Frontal cortex (tissue), 4 donors: ENCODE results near the gene FNDC11. TPM values are rescaled to one million over a fixed set of nuclear protein-coding genes. Genes with fewer than 3 reads are reported as not detected.

Experiments used
- DNase-seq, 2 donors: peaks; one replicate each; pipeline ENCODE4 v3.0.0; 2012; ENCODE audit warnings: low spot score in 2 of 2
- FAIRE-seq: peaks from 2 replicates; lab custom pipeline; 2012; peaks lifted over from hg19 to GRCh38; lab: Jason Lieb, UNC
- total RNA-seq: library from RNA; depleted of rRNA; stranded (reverse); fragments of >200 nt; gene quantifications from one replicate; pipeline ENCODE4 v1.2.3, GENCODE V29; 2014
- donor health status: control.
- donor health status: control.
- donor health status: control.

The FNDC11 gene
- total RNA-seq, 1 donor from 2014 or later = 6.1 TPM

DNA sequence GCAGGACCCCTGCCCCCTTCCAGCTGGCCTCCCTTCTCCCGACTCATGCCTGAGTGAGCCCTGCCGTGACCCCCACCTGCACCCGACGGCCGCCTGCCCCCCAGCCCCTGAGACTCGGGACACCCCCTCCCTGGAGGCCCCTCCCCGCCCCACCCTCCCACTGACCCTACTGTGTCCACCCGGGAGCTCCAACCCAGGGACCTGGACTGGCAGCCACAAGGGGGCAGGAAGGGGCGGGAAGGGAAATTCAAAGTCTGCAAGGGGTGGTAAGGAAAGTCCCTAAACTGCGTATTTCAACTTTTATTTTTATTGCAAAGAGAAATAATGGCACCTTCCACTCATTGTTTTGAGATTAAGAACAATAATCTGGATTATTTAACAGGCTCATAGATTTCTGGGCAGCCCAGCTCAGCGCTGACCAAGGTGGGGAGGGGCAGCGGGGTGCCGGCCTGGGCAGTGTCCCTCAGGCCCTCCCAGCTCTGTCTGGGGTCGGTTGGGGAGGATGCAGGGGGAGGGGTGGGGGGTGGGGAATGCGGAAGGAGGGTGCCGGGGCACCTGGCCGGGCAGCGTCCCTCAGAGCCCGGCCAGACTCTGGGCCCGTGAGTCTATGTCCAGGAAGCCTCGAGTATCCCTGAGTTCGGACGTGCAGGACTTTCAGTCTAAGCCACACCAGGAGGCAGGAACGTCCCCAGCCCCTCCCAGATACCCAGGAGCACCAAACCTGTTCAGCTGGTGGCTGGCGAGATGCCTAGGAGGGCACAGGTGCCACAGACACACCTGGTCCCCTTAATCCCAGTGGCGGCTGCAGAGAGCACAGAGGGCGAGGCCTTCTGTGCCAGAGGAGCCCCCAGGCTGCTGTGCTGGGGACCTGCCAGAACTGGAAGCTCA, 15.5 kb upstream of the FNDC11 start:
- peak in 1 of 2 donors; percentile 68 for DNase-seq
- FAIRE-seq = no peak

DNA sequence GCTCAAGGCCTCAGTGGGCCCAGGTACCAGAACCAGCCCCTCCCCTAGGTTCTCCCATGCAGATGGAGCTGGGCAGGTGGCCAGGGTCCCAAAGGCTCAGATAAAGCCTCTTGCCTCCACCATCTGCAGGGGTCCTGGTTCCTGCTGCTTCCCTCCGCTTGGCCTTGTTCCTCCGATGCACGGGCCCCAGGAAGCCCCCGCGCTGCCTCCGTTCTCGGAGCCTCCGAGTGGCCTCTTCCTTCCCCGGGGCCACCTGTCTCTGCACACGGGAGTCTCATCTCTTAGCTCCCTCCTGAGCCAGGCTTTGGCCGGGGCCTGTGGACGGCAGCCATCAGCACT, 14.9 kb upstream of the FNDC11 start:
- DNase-seq (no peak), FAIRE-seq (no peak)

DNA sequence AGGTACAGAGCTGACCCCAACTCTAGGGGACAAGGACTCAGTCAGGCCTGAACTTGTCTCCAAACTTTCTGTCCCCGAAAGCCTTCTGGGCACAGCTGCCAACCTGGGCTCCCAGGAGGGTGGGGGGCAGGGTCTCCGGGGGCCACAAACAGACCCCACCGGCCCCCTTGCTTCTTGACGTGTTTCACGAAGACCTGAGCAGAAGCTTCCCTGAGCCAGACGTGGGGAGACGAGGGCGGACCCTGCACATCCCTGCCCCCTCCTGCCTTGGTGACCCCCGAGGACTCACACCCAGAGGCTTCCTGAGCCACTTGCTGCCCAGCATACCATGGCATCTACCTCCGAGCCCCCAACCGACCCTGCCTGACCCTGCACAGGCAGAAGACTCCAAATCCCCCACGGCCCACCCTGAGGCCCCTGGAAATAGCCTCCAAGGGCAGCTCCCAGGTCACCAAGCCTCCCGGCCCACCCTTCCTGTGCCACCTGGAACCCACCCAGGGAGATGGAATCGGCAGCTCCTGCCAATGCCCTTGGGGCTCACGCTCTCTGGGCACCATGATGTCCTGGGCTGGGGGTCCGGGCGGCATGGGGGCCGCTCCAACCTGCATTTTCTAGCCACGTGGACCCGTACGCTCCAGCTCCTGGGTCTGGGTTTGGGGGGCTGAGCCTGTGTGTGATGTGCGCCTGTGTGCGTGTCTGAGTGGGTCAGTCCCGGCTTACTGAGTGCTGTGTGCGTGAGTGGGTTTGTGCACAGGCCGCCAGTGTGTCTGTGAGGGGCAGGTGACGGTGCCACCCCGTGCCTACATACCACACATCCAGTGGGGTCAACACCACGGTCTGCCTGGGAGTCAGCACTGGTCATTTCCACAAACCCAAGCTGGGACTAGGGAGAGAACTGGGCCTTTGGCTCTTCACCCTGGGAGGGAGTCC, 14.3 kb upstream of the FNDC11 start:
- FAIRE-seq (no peak), DNase-seq (no peak)

DNA sequence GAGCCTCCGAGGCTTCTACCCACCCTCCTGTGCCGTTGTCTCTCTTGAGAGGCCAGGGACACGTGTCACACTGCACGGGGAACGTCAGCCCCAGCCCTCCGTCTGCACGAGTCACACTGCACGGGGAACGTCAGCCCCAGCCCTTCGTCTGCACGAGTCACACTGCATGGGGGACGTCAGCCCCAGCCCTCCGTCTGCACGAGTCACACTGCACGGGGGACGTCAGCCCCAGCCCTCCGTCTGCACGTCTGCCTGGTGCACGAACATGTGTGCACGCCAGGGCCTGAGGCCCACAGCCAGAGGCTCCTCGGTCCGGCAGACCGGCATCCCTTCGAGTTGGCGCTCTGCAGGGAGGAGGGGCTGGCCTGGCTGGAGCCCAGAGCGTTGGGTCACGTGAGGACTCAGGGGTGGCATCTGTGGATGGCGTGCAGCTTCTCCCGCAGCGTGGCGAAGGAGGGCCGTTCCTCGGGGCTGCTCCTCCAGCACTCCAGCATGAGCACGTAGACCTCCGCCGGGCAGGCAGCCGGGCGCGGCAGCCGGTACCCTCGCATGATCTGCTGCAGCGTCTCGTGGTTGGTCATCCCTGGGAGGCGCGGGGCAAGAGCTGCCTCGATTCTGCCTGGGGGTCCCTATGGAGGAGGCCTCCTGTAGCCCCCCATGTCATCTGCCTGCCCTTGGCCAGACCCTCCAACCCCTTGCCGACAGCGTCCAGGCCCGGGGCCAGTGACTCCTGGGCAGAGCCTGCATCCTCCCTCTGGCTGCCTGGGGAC, 13.4 kb upstream of the FNDC11 start:
- FAIRE-seq = no peak
- DNase-seq = peak; percentile 73 to 79

DNA sequence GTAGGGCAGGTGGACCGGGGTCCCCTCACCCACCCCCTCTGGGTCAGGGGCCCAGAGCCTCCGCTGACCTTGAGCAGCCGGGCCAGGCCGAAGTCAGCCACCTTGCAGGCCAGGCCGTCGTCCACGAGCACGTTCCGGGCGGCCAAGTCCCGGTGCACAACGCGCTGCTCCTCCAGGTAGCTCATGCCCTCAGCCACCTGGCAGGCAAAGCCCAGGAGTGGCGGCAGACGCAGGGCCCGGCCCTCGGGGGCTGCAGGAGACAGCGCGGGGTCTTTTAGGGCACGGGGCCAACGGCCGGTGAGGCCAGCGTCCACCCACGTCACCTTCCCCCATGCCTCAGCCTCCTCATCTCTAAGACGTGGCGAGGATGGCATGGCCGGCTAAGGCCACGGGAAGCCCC, 12.6 kb upstream of the FNDC11 start:
- FAIRE-seq = no peak
- DNase-seq = no peak

DNA sequence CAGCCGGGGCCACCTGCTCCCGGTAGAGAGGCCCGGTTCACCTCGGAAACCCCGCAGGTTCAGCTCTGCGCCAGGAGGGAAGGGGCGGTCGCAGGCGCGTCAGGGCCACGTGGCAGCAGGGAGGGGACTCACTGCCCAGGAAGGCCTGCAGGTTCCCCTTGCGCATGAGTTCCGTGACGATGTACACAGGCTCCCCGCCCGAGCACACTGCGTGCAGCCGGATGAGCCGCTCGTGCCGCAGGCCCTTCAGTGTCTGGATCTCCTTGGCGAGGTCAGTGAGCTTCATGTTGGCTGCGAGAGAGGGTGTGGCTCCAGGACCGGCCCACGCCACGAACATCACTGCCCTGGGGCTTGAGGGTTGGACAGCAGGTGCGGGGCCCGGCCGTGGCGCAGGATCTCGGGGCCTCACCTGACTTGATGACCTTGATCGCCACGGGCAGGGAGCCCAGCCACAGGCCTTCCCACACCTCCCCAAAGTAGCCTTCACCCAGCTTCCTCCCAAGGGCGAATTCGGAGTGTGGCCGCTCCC, 11.9 kb upstream of the FNDC11 start:
- no peak for FAIRE-seq

DNA sequence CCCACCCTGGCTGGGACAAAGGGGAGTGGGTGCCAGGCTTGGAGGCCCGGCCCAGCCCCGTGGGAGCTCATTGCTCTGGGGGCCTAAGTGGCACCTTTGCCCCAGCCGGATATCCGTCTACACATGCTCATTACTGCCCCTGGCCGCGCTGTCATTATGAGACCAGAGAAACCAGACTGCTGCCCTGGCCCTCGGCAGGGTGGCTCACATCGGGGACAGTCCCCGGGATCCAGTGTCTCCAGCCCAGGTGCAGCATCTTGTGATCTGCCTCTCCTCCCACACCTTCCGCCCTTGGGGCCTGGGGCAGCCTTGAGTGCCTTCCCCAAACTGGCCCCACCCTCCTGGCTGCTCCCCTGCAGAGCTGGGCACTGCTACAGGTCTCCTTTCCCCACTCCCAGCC, 11.3 kb upstream of the FNDC11 start:
- DNase-seq (no peak), FAIRE-seq (no peak)

More for the DNA sequence above, 11.9 kb upstream of the FNDC11 start:
- no peak for DNase-seq

DNA sequence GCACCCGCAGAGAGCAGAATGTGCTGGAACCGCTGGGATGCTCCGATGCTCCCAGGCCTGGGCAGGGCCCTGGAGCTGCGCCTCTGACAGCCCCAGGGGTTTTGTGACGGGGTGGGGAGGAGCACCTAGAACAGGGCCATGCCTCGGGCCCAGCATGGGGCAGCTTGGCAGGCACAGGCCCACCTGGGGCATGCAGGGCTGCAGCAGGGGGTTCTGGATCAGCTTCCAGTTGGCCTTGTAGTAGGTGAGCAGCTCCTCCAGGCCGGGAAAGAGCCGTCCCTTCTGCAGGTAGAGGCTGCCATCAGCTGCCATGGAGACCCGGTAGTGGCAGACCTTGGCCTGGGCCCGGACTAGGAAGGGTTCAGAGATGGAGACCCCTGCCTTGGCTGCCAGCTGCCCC, 10.8 kb upstream of the FNDC11 start:
- FAIRE-seq (no peak), DNase-seq (no peak)

DNA sequence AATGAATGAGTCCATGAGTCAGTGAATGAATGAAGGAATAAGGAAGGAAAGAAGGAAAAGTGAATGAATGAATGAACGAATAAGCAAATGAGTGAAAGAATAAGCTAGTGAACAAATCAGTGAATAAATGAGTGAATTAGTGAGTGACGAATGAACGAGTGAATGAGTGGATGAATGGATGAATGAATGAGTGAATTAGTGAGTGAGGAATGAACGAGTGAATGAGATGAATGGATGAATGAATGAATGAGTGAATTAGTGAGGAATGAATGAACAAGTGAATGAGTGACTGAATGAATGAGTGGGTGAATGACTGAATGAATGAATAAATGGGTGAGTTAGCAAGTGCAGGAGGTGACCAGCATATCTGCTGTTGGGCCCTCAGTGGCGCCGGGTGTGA, 10.2 kb upstream of the FNDC11 start:
- DNase-seq (no peak), FAIRE-seq (no peak)

DNA sequence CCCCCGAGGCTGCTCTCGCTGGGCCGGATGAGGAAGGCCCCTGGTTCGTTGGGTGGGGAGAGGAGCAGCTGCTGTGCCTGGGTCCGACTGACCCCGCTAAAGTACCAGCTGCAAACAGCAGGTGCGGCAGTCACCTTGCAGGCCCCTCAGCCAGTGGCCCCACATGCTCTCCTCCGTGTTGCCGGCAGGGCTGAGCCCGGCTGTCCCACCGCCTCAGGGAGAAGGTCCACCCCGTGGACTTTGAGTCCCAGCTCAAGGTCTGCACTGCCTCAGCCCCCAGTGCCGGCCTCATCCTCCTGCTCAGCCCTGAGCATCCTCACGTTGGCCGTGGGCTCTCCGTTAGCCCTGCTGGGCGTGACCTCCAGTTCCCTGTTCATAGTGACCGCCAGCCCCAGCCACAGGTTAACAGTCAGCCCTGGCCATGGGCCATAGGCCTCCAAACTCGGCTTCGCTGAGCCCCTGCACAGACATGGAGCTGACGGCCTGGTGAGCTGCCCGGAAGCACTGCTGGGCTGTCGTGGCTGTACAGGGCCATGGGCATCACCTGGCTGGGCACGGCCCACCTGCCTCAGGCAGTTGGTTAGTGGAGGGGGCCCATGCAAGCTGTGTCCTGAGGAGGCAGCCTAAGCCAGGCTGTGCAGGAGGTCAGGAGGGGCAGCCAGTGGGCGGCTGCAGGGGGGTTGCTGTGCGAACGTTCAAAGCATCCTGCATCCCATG, 9.6 kb upstream of the FNDC11 start:
- DNase-seq (no peak), FAIRE-seq (no peak)

DNA sequence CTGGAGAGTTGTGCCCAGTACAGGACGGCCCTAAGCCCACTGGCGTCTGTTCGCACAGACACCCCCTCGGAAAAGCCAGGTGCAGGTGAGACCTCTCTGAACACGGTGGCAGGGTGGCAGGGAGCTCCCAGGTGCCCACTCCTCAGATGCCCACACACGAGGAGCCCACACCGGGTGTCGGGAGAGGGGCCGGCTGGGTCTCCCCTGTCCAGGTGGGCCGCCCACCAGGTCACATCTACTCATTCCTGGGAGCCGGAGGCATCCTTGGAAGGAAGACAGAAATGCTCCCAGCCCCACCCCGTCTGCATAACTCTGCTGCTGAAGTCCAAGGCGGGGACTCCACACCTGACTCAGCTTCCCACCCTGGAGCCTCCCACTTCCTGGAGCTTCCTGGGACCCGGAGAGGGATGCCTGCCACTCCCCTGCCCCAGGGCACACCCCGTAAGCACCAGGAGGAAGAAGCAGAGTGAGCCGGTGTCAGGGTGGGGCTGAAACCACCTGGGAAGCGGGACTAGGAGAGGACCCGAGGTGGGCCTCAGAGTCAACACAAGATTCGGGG, 8.9 kb upstream of the FNDC11 start:
- FAIRE-seq (no peak), DNase-seq (no peak)

DNA sequence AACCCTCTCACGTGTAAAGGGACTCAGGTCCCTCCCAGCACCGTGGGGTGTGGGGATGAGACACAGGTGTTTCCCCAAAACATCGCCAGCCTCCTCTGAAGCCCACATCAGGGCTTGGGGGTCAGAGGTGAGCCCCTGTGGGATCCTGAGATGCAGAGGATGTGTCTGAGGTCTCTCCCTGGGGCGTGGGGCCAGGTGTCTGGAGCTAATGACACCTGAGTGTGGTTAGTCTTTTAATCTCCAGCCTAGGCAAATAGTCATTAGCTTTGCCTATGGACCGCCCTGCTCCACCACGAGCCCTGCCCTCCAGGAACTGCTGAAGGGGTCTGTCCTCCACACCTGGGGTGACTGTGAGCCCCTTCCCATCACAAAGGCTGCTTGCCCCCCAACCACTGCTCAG, 8.1 kb upstream of the FNDC11 start:
- FAIRE-seq (no peak), DNase-seq (no peak)

DNA sequence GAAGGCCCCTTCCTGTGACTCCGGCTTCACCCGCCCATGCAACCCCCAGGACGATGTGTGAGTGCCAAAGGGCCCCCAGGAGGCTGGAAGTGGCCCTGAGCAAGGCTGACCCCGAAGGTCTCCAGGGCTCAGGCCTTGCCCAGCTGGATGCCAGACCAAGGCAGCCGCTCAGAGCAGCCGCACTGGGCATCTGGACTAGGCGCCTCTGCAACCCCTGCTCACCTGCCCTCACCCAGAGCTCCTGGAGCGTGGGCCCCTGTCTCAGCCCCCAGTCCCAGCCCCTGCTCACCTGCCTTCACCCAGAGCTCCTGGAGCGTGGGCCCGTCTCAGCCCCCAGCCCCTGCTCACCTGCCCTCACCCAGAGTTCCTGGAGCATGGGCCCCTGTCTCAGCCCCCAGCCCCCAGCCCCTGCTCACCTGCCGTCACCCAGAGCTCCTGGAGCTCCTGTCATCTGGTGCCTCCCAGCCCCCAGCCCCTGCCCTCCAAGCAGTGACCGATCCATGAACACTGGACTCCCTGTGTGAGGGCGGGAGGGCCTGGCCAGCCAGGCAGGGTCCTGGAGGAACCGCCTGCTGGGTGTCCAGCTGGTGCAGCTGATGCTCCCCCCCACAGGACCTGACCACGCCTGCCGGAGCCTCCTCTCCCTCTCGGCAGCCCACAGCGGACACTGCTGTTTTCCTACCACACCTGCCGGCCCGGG, 7.6 kb upstream of the FNDC11 start:
- DNase-seq (no peak), FAIRE-seq (no peak)

DNA sequence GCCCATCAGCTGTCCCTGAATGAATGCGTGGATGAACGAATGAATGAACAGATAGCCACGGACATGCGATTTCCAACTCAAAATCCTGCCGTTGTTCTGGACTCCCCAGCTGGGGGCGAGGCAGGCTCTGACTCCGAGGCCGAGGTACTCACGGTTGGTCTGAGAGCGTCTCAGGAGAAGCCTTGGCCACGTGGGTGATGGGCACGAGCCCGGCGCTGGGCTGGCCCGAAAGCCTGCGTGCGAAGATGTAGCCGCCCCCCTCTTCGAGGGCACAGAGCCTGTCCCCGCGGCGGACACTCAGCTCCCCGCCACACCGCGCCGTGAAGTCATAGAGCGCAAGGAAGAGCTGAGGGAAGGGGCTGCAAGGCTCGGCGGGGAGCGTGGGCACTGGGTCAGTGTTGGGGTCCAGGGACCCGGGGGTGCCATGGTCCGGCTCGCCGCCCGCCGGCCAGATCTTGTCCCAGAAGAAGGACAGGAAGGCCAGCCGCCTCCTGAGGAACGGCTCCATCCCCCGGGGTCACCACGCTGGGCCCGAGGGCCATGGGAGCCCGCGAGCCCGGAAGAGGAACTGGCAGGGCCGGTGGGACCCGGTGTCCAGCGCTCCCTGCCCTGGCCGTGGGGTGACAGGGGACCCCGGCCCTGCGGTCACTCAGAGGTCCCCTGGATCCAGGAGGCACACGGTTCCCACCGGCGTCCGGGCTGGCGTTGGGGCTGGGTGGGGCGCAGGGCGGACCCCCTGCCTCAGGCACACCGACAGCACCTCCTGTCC, 6.8 kb upstream of the FNDC11 start:
- DNase-seq (no peak), FAIRE-seq (no peak)

DNA sequence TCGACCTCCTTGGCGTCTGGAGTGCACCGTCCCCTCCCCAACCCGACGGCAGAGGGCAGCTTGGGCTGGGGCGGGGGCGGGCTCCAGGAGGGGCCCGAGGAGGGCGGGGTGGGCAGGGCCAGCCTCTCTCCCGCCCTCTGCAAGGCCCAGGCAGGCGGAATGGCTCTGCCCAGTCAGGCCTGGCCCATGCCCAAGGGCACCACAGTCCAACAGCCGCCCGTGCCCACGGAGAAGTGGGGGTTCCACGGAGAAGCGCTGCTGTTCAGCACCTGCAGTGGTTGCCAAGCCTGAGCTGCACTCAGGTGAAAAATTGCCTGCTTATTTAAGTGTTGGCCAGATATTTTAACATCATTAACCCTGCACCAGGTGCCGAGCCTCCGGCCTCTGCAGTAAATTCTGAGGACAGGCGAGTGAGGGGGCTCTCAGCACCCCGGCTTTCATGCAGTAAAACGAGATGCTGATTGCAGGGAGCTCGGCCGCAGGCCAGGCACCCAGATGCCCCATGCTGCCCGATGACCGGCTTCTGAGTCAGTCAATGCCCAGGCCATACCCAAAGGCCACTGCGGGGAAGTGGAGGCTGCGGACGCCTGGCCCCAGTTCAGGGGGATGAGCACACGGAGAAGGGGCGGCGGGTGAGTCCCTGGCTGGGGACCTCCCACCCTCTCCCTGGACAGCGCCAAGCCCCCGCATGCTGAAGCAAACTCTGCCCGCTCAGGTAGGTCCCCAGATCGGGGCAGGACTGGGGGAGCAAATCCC, 6.1 kb upstream of the FNDC11 start, which contains the start of gene SRMS:
TSS of gene SRMS (minus strand) at position 25 of the 756 bp plus-strand sequence. CDS start 286 bp downstream, outside the sequence.
- DNase-seq = no peak

DNA sequence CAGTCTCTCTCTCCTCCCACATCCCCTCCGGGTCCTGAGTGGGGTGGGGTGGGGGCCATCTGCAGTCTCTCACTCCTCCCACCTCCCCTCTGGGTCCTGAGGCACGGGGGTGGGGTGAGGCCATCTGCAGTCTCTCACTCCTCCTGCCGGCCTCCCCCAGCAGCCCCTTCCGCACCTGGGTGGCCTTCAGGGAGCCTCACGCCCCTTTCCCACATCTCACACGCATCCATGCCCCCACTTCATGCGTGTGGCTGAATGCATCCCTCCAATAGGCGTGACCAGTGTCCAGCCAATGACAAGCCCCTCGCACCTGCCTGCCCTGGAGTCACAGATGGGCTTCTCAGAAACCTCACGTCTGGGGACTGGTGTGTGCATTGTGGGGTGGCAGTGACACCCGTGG, 5.4 kb upstream of the FNDC11 start:
- FAIRE-seq (no peak), DNase-seq (no peak)

More for the DNA sequence above, 6.1 kb upstream of the FNDC11 start, which contains the start of gene SRMS:
- FAIRE-seq = no peak

DNA sequence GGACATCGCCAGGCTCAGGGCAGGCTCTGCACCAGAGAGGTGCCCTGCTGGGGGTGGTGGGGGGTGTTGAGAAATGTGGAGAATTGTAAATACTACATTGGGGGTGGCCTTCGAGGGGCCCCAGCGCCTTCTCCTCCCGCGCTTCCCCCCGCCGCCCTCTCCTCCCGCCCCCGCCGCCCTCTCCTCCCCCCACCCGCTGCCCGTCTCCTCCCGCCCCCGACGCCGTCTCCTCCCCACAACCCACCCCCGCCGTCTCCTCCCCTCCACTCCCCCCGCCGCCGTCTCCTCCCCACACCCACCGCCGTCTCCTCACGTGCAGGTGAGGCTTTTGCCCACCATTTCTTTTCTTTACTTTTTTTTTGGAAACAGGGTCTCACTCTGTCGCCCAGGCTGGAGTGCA, 4.9 kb upstream of the FNDC11 start:
- FAIRE-seq = no peak
- DNase-seq = no peak
